Measurements from ENCODE around the gene TSG101.

The TSG101 gene

GRCh38 chr11:18495271-18495670, 31.5 kb downstream of the TSG101 start:
- in situ Hi-C loops (cut with MboI; ENCODE audit: low sequenced_read_pairs), result no loop called here

- in situ Hi-C loops (cut with MboI; ENCODE audit: low sequenced_read_pairs), result no loop called here
These were observed 33.4 kb downstream of the TSG101 start for GRCh38 chr11:18493310-18493709.

- in situ Hi-C loops (cut with MboI; ENCODE audit: low sequenced_read_pairs), result no loop called here
These were observed 33.9 kb downstream of the TSG101 start for GRCh38 chr11:18492888-18493287.

- in situ Hi-C loops (cut with MboI; ENCODE audit: low sequenced_read_pairs), result no loop called here
These were observed 34.8 kb downstream of the TSG101 start for GRCh38 chr11:18491924-18492323.

- in situ Hi-C loops (cut with MboI; ENCODE audit: low sequenced_read_pairs), result no loop called here
These were observed 35.8 kb downstream of the TSG101 start for GRCh38 chr11:18490736-18491485.

GRCh38 chr11:18490319-18490718, 36.4 kb downstream of the TSG101 start:
- in situ Hi-C loops (cut with MboI; ENCODE audit: low sequenced_read_pairs), result no loop called here

- in situ Hi-C loops (cut with MboI; ENCODE audit: low sequenced_read_pairs), result no loop called here
These were observed 40.7 kb downstream of the TSG101 start for GRCh38 chr11:18485913-18486528.

GRCh38 chr11:18479063-18479462, 47.7 kb downstream of the TSG101 start:
- in situ Hi-C loops (cut with MboI; ENCODE audit: low sequenced_read_pairs), result no loop called here

GRCh38 chr11:18472587-18472986, 54.2 kb downstream of the TSG101 start:
- in situ Hi-C loops (cut with MboI; ENCODE audit: low sequenced_read_pairs), result no loop called here

- in situ Hi-C loops (cut with MboI; ENCODE audit: low sequenced_read_pairs), result no loop called here
These were observed 54.7 kb downstream of the TSG101 start for GRCh38 chr11:18471995-18472394.

- in situ Hi-C loops (cut with MboI; ENCODE audit: low sequenced_read_pairs), result no loop called here
These were observed 57.8 kb downstream of the TSG101 start for GRCh38 chr11:18468961-18469360.

GRCh38 chr11:18468059-18468458, 58.7 kb downstream of the TSG101 start:
- in situ Hi-C loops (cut with MboI; ENCODE audit: low sequenced_read_pairs), result no loop called here

- in situ Hi-C loops (cut with MboI; ENCODE audit: low sequenced_read_pairs), result no loop called here
These were observed 60.3 kb downstream of the TSG101 start for GRCh38 chr11:18466402-18466801.

GRCh38 chr11:18463439-18463838, 63.3 kb downstream of the TSG101 start:
- in situ Hi-C loops (cut with MboI; ENCODE audit: low sequenced_read_pairs), result no loop called here

- in situ Hi-C loops (cut with MboI; ENCODE audit: low sequenced_read_pairs), result no loop called here
These were observed 64.8 kb downstream of the TSG101 start for GRCh38 chr11:18461909-18462308.

GRCh38 chr11:18459634-18460033, 67.1 kb downstream of the TSG101 start:
- in situ Hi-C loops (cut with MboI; ENCODE audit: low sequenced_read_pairs), result no loop called here

- in situ Hi-C loops (cut with MboI; ENCODE audit: low sequenced_read_pairs), result no loop called here
These were observed 69.3 kb downstream of the TSG101 start for GRCh38 chr11:18457450-18457849.

GRCh38 chr11:18455686-18456372, 70.9 kb downstream of the TSG101 start, which contains the start of gene LDHAL6A:
Gene LDHAL6A (plus strand): TSS chr11:18455856. CDS start chr11:18456681, 825 bp downstream.
- in situ Hi-C loops (cut with MboI; ENCODE audit: low sequenced_read_pairs), result no loop called here

GRCh38 chr11:18452927-18453326, 73.8 kb downstream of the TSG101 start:
- in situ Hi-C loops (cut with MboI; ENCODE audit: low sequenced_read_pairs), result no loop called here

GRCh38 chr11:18449251-18449650, 77.5 kb downstream of the TSG101 start:
- in situ Hi-C loops (cut with MboI; ENCODE audit: low sequenced_read_pairs), result no loop called here

GRCh38 chr11:18438691-18439090, 88.1 kb downstream of the TSG101 start:
- in situ Hi-C loops (cut with MboI; ENCODE audit: low sequenced_read_pairs), result no loop called here
